HUES6 (cell line): Measurements from ENCODE around the gene PATJ.

Experiments used
- H3K27ac ChIP-seq: 2 replicates; pipeline ENCODE4 v1.7.0; 2013; ENCODE audit warnings: low read depth, mild to moderate bottlenecking, low read length, inconsistent platforms
- H3K27me3 ChIP-seq: 2 replicates; pipeline ENCODE4 v1.6.1; 2013; ENCODE audit warnings: low read length; ENCODE audit not compliant: control insufficient read depth, insufficient read depth
- H3K36me3 ChIP-seq: 2 replicates; pipeline ENCODE4 v1.6.1; 2013; ENCODE audit warnings: low read length; ENCODE audit not compliant: control insufficient read depth, insufficient read depth
- H3K4me1 ChIP-seq: 2 replicates; pipeline ENCODE4 v1.6.1; 2013; ENCODE audit warnings: low read length; ENCODE audit not compliant: control insufficient read depth, insufficient read depth
- H3K4me3 ChIP-seq: 2 replicates; pipeline ENCODE4 v1.5.1; 2013; ENCODE audit warnings: low read depth, low read length
- H3K9ac ChIP-seq: one replicate; pipeline ENCODE4 v1.6.1; 2013; ENCODE audit warnings: mild to moderate bottlenecking, low read length
- H3K9me3 ChIP-seq: 2 replicates; pipeline ENCODE4 v1.6.1; 2013; ENCODE audit warnings: low read depth, low read length; ENCODE audit not compliant: control insufficient read depth, insufficient read depth

PATJ gene

GRCh38 chr1:62090016-62090415 is 347.7 kb downstream of the PATJ start:
- Histone ChIP-seq H3K9me3 (no peaks in the 10 kb centered on the region), H3K27ac (no peak overlapping the region), H3K27me3 (no peaks in the 10 kb centered on the region), H3K36me3 (peaks cover 7% of the 10 kb centered on the region; the same call in 1 of the 2 replicates), H3K4me1 (peaks cover 6% of the 10 kb centered on the region; the same call in 1 of the 2 replicates), H3K9ac (no peak overlapping the region), H3K4me3 (no peak overlapping the region)

- Histone ChIP-seq H3K27me3 (no peaks in the 10 kb centered on the region), H3K4me3 (no peak overlapping the region), H3K27ac (no peak overlapping the region), H3K9ac (no peak overlapping the region), H3K36me3 (no peaks in the 10 kb centered on the region), H3K9me3 (no peaks in the 10 kb centered on the region), H3K4me1 (peaks cover 6% of the 10 kb centered on the region; the same call in 1 of the 2 replicates)
Measured at GRCh38 chr1:62092110-62092509, 349.8 kb downstream of the PATJ start.

GRCh38 chr1:62093261-62093660 is 351.0 kb downstream of the PATJ start:
- Histone ChIP-seq H3K27ac (no peak overlapping the region), H3K9me3 (peaks cover 4% of the 10 kb centered on the region; the same call in 1 of the 2 replicates), H3K27me3 (no peaks in the 10 kb centered on the region), H3K36me3 (no peaks in the 10 kb centered on the region), H3K4me1 (peaks cover 6% of the 10 kb centered on the region; the same call in 1 of the 2 replicates), H3K4me3 (no peak overlapping the region), H3K9ac (no peak overlapping the region)

GRCh38 chr1:62097464-62097863 is 355.2 kb downstream of the PATJ start:
- Histone ChIP-seq H3K27me3 (no peaks in the 10 kb centered on the region), H3K27ac (no peak overlapping the region), H3K4me1 (no peaks in the 10 kb centered on the region), H3K4me3 (no peak overlapping the region), H3K36me3 (no peaks in the 10 kb centered on the region; the same call in none of the 2 replicates), H3K9me3 (peaks cover 11% of the 10 kb centered on the region; the same call in 1 of the 2 replicates), H3K9ac (no peak overlapping the region)

GRCh38 chr1:62100442-62100841 is 358.2 kb downstream of the PATJ start:
- Histone ChIP-seq H3K36me3 (no peaks in the 10 kb centered on the region; the same call in none of the 2 replicates), H3K9ac (no peak overlapping the region), H3K4me3 (no peak overlapping the region), H3K4me1 (peaks cover 9% of the 10 kb centered on the region), H3K9me3 (peaks cover 11% of the 10 kb centered on the region; the same call in 1 of the 2 replicates), H3K27me3 (no peaks in the 10 kb centered on the region), H3K27ac (no peak overlapping the region)

- Histone ChIP-seq H3K9me3 (0 out of 2 replicates have a peak, but pooled peaks cover 7% of the 10 kb centered on the region), H3K4me3 (no peak overlapping the region), H3K27ac (peak overlapping the region; percentile 41; the same call in 1 of the 2 replicates), H3K9ac (no peak overlapping the region), H3K27me3 (no peaks in the 10 kb centered on the region), H3K4me1 (peaks cover 9% of the 10 kb centered on the region), H3K36me3 (no peaks in the 10 kb centered on the region; the same call in none of the 2 replicates)
Measured at GRCh38 chr1:62103846-62104245, 361.6 kb downstream of the PATJ start.

- Histone ChIP-seq H3K9ac (no peak overlapping the region), H3K4me3 (no peak overlapping the region), H3K27ac (no peak overlapping the region), H3K36me3 (no peaks in the 10 kb centered on the region), H3K4me1 (peaks cover 9% of the 10 kb centered on the region), H3K27me3 (no peaks in the 10 kb centered on the region), H3K9me3 (no peaks in the 10 kb centered on the region)
Measured at GRCh38 chr1:62107923-62108322, 365.6 kb downstream of the PATJ start.

- Histone ChIP-seq H3K9me3 (no peaks in the 10 kb centered on the region), H3K9ac (no peak overlapping the region), H3K4me1 (no peaks in the 10 kb centered on the region; the same call in 1 of the 2 replicates), H3K4me3 (no peak overlapping the region), H3K27ac (no peak overlapping the region), H3K27me3 (no peaks in the 10 kb centered on the region), H3K36me3 (no peaks in the 10 kb centered on the region)
Measured at GRCh38 chr1:62109124-62109523, 366.8 kb downstream of the PATJ start.

GRCh38 chr1:62110198-62110817 is 368.0 kb downstream of the PATJ start:
- H3K27me3 ChIP-seq: no peaks in the 10 kb centered on the region
- no peak overlapping the region for H3K4me3 ChIP-seq
- H3K9ac ChIP-seq: no peak overlapping the region
- H3K4me1 ChIP-seq: no peaks in the 10 kb centered on the region
- no peaks in the 10 kb centered on the region for H3K9me3 ChIP-seq
- no peaks in the 10 kb centered on the region for H3K36me3 ChIP-seq
- no peak overlapping the region for H3K27ac ChIP-seq

- Histone ChIP-seq H3K27me3 (no peaks in the 10 kb centered on the region), H3K9ac (no peak overlapping the region), H3K4me1 (no peaks in the 10 kb centered on the region), H3K36me3 (no peaks in the 10 kb centered on the region), H3K9me3 (no peaks in the 10 kb centered on the region), H3K4me3 (no peak overlapping the region), H3K27ac (no peak overlapping the region)
Measured at GRCh38 chr1:62111084-62111483, 368.8 kb downstream of the PATJ start.

- Histone ChIP-seq H3K9ac (no peak overlapping the region), H3K27ac (no peak overlapping the region), H3K27me3 (no peaks in the 10 kb centered on the region), H3K4me1 (no peaks in the 10 kb centered on the region), H3K9me3 (no peaks in the 10 kb centered on the region), H3K4me3 (no peak overlapping the region), H3K36me3 (no peaks in the 10 kb centered on the region)
Measured at GRCh38 chr1:62113507-62113906, 371.2 kb downstream of the PATJ start.
